GM21381 (cell line): ENCODE data around the gene SCAND1.
"Not testable (repeated sequence)": the region's sequence is repeated elsewhere in the genome, so short reads cannot be mapped to it uniquely, and the experiment has no call there.

Source experiments
- ATAC-seq: cut with Tn5 transposase; IDR thresholded peaks from one replicate; pipeline ENCODE4 v1.9.1; 2021; ENCODE audit warnings: mild to moderate bottlenecking, moderate library complexity; ENCODE audit not compliant: unreplicated experiment

SCAND1 gene

DNA sequence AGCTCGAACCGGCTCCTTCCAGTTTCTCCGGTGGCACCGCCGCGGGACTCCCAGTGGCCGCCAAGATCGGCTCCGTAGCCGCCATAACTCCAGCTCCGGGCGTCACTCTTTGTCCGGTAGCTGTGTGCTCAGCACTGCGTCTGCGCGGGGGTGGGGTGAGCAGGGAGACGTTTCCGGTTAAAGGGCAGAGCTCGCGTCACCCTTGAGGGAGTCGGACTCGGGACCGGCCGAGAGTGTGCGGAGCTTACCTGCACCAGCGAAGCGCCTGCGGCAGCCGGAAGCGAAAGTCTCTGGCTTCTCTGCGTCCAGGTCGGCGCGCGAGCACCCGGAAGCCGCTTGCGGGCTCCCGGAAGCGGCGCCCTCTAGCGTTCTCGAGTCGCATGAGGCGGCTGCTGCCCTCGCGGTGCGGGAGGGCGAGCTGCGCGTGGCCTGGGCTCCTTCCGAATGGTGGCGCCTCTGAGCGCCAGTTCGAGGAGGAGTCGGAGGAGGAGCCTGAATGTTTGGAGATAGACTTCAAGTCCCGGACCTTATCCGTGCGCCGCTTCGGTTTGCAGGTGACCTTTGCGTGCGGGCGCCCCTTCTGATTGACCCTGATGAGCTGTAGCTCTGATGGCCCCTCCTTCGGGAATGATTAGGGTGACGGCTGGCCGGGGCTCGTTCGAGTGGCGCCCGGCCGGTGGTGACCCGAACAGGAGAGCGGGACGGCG lies at the start of gene SCAND1:
SCAND1 (minus strand) TSS at position 303 of the 707 bp plus-strand sequence; CDS start at position 85, 218 bp downstream.
- peak; percentile 84 for ATAC-seq

DNA sequence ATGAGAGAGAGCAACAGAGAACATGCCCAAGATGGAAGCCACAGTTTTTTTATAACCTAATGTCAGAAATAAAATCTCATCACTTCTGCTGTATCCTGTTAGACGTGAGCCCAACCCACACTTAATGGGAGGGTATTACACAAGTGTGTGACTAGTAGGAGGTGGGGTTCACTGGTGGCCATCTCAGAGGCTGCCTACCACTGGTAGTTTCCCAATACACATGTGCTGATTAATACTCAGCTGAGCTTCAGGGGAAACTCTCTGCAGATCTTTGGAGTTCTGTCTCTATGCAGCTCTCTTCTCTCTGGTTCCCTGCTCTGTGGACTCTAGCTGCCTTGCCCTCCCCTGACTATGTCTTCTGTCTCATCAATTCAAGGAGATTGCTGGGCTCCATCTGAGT lies 49.7 kb upstream of the SCAND1 start:
- no peak for ATAC-seq

GRCh38 chr20:36002855-36003254 lies 48.6 kb upstream of the SCAND1 start:
- no peak for ATAC-seq

- not testable (repeated sequence) for ATAC-seq
Measured at GRCh38 chr20:36001331-36001730, 47.0 kb upstream of the SCAND1 start.

DNA sequence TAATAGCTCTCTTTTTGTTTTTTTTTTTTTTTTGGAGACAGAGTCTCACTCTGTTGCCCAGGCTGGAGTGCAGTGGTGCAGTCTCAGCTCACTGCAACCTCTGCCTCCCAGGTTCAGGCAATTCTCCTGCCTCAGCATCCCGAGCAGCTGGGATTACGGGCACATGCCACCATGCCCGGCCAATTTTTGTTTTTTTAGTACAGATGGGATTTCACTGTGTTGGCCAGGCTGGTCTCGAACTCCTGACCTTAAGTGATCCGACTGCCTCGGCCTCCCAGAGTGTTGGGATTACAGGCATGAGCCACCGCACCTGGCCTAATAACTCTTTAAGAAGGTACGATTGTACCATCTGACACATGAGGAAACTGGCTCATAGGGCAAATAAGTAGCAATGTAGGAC lies 42.2 kb upstream of the SCAND1 start:
- not testable (repeated sequence) for ATAC-seq

- no peak for ATAC-seq
Measured at GRCh38 chr20:35994994-35995453, 40.7 kb upstream of the SCAND1 start.

GRCh38 chr20:35992713-35993335 lies 38.5 kb upstream of the SCAND1 start:
- no peak for ATAC-seq

DNA sequence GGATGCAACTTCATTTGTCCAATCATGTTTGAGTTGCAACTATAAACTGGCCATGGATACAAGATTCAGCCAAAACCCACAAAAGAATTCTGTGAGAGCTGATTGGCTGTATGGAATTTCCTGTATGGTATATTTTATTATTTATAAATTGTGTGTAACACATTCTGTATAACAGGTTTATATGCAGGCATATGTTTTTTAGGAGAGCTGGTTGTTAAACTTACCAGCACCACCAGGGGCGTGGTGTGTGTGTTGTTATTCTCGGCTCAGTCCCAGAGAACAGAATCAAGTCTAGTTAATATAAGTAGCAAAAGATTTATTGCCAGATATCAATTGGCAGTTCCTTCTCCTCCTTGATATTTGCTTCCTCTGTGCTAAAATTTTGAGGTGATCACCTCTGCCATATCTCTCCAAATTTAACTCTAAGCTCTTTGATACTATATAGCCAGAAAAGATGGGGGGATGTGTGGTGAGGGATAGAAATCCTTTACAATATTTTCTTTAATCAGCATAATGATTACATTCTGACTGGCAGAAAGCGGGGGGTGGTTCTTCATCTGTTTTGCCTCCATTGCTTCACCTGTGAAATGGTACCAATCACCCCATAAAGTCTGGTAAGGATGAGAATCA lies 37.0 kb upstream of the SCAND1 start:
- ATAC-seq = no peak

DNA sequence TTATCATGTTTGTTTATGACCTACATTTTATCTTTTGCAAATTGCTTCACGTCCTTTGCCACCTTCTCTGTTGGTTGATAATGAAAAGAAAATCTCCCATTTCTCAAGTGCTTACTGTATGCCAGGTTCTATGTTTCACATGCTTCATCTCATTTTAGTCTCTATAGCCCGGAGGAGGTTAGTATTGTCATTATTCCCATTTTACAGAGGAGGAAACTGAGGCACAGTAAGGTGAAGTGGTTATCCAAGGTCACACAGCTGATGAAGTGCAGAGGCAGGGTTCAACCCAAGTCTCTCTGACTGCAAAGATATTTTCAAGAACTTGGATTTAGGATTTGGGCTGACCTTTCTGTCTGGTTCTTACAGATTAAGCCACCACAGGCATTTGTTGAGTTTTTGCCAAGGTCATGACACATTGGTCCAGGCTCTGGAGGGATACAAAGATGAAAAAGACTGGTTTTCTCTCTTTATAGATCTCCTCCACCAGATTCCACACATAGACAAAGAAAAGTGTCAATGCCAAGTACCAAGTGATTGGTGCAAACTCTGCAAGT lies 34.7 kb upstream of the SCAND1 start:
- no peak for ATAC-seq

- ATAC-seq = no peak
Measured at GRCh38 chr20:35985806-35986205, 31.5 kb upstream of the SCAND1 start.

DNA sequence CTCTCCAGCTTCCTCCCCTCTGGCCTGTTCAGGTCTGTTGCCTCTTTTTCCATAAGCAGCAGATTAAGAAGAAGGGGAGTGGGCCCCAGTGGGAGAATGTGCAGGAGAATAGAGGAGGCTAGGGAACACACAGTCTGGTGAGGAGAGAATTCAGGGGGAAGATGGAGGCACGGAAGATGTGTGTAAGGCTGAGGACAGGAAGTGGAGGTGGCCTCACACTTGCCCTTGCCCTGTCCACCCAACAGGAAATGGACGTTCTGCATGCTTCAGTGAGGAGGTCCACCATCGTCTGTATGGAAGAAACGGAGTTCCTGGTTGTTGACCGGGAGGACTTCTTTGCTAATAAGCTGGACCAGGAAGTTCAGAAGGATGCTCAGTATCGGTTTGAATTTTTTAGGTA lies 30.1 kb upstream of the SCAND1 start:
- no peak for ATAC-seq

DNA sequence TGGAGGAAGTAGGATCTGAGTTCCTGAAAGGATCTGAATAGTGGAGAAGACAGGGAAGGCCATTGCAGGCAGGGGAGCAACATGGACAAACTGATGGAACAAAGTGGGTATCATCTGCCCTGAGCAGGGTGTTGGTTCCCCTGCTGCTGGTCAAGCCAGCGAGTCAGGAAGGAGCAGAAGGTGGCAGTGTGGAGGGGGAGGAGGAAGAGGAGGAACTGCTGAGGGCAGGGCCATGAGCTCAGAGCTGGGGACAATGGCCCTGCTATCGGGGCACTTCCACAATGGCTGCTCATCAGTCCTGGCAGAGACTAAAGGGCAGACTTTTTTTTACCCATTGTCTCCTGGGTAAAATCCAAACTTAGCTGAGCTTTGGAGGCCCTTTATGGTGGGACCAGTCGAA lies 27.7 kb upstream of the SCAND1 start:
- ATAC-seq = no peak

GRCh38 chr20:35979544-35979943 lies 25.2 kb upstream of the SCAND1 start:
- no peak for ATAC-seq

GRCh38 chr20:35978041-35978513 lies 23.8 kb upstream of the SCAND1 start:
- no peak for ATAC-seq

GRCh38 chr20:35975576-35976373 lies 21.5 kb upstream of the SCAND1 start:
- no peak for ATAC-seq

DNA sequence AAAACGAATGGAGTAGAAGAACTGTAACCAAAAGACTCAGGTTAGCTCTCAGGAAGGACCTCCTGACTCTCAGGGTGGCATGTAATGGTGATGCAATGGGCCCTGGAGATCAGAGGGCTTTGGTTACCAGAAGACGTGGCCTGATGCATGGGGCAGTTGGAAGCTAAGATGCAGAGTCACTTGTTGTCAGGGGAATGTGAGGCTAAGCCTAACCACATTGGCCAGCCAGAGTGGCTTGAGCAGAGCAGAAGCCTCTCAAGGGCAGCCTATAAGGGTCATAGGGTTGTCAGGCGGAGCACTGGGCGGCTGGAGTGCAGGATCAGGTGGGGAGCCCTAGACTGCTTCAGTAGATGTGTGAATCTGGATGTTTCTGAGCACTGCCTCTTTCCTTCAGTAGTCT lies 20.0 kb upstream of the SCAND1 start:
- no peak for ATAC-seq

DNA sequence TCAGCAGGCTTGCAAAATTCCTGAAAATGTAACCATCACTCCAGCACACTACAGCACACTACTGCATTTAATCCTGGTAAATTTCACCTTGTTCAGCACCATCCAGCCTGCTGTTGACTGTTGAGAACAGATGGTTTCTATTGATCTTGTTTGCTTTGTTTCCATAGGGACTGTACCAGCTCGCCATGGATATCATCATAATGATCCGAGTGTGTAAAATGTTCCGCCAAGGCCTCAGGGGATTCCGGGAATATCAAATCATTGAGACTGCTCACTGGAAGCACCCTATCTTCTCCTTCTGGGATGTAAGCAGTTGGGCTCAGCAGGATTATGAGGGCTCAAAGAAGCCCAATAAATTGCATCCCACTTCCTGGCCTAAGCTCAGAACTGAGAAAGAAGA lies 18.2 kb upstream of the SCAND1 start:
- ATAC-seq = no peak

DNA sequence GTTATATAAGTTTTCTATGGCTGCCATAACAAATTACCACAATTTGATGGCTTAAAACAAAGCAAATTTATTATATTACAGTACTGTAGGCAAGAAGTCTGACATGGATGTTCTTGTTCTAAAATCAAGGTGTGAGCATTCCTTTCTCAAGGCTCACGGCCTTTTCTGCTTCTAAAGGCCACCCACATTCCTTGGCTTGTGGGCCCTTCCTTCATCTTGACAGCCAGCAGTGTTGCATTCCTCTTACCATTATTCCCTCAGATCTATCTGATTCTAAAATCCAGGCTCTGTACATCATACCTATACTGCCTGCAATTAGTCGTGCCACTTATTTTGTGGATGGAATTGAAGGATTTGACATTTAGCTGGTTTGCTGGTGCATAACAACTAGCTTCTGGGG lies 17.7 kb upstream of the SCAND1 start:
- ATAC-seq = no peak

- no peak for ATAC-seq
Measured at GRCh38 chr20:35968930-35969329, 14.6 kb upstream of the SCAND1 start.

DNA sequence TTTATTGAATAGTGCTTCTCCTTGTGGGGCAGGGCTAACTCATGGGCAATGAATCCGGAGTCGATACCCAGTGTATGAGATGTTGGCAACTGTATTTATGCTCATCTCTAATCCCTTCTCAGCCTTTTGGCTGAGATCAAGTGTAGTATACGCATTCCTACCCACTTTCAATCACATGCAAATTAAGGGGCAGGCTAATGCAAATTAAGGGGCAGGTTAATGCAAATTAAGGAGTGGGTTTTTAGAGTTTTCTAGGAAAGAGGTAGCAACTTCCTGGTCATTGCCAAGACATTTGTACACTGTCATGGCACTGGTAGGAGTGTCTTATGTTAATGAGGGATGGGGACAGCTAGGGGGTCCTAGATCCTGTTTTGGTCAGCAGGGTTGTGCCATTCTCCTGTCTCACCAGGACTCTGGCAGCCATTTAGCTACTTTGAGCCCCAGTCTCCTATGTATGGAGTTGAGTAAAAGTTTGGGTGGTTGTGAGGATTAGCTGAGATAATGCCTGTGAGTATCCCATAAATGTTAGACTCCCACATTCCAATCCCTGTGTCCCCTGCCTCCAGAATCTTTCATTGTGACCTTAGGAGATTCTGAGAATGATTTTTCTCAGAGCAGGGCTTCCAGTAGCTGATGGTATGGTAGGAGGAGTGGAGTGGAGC lies 13.8 kb upstream of the SCAND1 start, which contains the start of gene CNBD2:
CNBD2 (plus strand) TSS at position 612 of the 662 bp plus-strand sequence. CDS start 173 bp downstream, outside the sequence.
- ATAC-seq = no peak
